Measurements from ENCODE around the gene WDR6. TPM values are rescaled to one million over a fixed set of nuclear protein-coding genes. Genes with fewer than 3 reads are reported as not detected.

The WDR6 gene
- total and polyA plus RNA-seq, 9 of the 15 experiments (the other 6 are each of a cell fraction or from before 2014, with no cell fraction given), result 8.9 to 90.6 (median 44.7) TPM

GRCh38 chr3:49020330-49021212, 13.4 kb downstream of the WDR6 start (continued):
- TF ChIP-seq ELK3 (CRISPR knock-in tag; IDR thresholded peaks at IDR 0.05) (no peak), PRPF4 (IDR thresholded peaks at IDR 0.05; ENCODE audit: insufficient read depth, low read depth, low read length, poor library complexity, severe bottlenecking) (peak; percentile 57), ARID4B (CRISPR knock-in tag; IDR thresholded peaks at IDR 0.05) (0 out of 2 replicates have a peak, but pooled peaks have one; percentile 46), YY1 (IDR thresholded peaks at IDR 0.05; ENCODE audit: borderline replicate concordance in 1 of 3, control insufficient read depth in 1 of 3, extremely low read depth in 1 of 3, insufficient read depth in 3 of 3, insufficient read length in 1 of 3, insufficient replicate concordance in 2 of 3, low read depth in 1 of 3, low read length in 2 of 3) (peak in 2 of 3 experiments; percentile 32 to 38), SIN3A (IDR thresholded peaks at IDR 0.05; ENCODE audit: borderline replicate concordance in 2 of 2, control insufficient read depth in 1 of 2, low read depth in 2 of 2, low read length in 2 of 2) (peak in 1 of 2 experiments; percentile 53; a peak in 1 of 4 replicates), MNT (conservative IDR thresholded peaks at IDR 0.05) (no peak), CHD1 (IDR thresholded peaks at IDR 0.05; ENCODE audit: low read length) (peak; percentile 83), MAX (CRISPR knock-in tag; IDR thresholded peaks at IDR 0.05) (no peak), RUNX1 (IDR thresholded peaks at IDR 0.05; ENCODE audit: low read depth) (no peak), NR1H2 (CRISPR knock-in tag; IDR thresholded peaks at IDR 0.05) (peak; percentile 43; the same call in 1 of the 2 replicates), SAFB (IDR thresholded peaks at IDR 0.05; ENCODE audit: borderline replicate concordance, low read depth, low read length) (peak; percentile 73; the same call in 1 of the 2 replicates), VEZF1 (CRISPR knock-in tag; IDR thresholded peaks at IDR 0.05) (peak; percentile 22; the same call in 1 of the 2 replicates), NEUROD1 (IDR thresholded peaks at IDR 0.05; ENCODE audit: borderline replicate concordance, low read depth, low read length, partially characterized antibody) (no peak), HMGN3 (IDR thresholded peaks at IDR 0.05; ENCODE audit: borderline replicate concordance, extremely low read depth, insufficient read length, low read depth, low read length) (peak; percentile 20)
